Stimulated activated CD8-positive, alpha-beta memory T cell treated with anti-CD3 and anti-CD28 coated beads, Interleukin-15, amount 100 ng/mL, for 24 hours (primary cell): ENCODE data around the gene CCR6.

Experiments
- DNase-seq: peaks from one replicate; pipeline ENCODE4 v3.0.0-alpha.2; 2020; ENCODE audit warnings: low read depth

CCR6 gene

DNA sequence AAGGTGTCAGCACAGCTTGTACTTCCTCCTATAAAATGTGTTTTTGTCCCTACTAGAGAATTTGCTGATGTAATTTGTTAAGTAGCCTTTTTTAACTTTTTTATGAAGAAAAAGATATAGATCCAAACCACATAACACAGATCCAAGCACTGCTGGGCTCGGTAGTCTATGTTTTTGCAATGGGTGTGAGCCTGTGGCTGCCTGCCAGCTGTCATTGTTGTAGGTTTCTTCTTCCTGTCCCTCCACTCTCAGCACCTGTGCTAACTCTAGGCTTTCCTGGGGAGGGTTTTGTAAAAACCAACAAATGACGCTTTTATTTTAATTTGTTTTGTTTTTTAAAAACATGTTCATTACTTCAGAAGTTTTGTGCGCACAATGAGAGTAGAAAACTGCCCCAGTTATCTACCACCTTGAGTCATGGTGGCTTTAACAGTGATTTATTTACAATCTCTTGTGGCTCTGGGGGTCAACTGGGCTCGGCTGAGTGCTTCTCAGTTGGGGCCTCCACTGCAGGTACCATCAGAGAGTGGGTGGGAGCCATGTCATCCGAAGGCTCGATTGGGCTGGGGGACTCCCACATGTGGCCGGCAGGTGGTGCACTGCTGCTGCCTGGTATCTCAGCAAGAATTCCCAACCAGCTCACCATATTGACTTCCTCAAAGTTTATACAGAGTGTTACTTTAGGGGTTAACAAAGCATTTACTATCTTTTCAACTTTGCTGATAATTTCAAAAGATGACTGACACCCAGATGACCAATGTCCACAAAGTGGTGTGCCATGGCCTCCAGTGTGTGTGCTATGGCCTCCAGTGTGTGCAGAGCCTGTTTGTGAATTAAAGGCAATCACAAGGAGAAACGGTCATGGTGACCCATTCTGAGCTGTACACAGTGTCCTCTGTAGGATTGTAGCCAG, 3.0 kb upstream of the CCR6 start:
- no peak for DNase-seq

DNA sequence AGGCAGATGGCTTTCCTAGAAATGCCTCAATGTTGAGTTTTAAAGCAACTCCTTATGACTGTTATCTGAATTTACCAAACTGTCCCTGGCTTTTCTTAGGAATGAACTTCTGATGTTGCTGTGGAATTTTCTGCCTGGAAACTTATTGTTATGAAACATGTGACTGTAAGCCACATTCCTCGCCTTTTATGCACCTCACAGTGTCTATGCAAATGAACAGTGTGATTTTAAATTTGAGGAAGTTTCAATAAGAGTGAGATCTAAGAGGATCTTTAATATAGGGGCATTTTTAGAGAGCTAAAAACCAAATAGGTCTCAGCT, 2.4 kb upstream of the CCR6 start:
- no peak for DNase-seq

DNA sequence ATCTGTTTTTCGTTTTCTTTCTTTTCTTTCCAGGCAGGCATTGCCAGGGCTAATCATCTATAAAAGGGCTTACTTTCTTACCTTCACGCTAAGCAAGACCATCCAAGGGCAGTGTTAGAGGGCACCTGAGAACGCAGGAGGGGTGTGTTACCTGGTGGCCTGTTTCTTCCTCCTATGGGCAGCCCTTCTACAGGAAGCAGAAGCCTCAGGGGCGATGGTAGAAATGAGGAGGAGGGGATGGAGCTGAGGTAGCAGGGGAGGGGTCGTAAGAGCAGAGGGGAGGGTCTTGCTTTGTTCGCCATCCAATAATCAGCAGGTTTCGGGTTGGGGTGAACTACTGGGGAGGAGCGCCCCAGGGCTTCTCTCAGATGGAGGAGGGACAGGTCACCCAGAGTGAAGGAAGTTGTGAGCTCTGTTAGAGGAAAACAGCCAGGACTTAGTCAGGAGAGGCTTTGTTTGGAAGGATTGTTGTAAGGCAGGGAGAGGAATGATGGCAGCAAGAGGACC, 1.5 kb upstream of the CCR6 start:
- DNase-seq: no peak

DNA sequence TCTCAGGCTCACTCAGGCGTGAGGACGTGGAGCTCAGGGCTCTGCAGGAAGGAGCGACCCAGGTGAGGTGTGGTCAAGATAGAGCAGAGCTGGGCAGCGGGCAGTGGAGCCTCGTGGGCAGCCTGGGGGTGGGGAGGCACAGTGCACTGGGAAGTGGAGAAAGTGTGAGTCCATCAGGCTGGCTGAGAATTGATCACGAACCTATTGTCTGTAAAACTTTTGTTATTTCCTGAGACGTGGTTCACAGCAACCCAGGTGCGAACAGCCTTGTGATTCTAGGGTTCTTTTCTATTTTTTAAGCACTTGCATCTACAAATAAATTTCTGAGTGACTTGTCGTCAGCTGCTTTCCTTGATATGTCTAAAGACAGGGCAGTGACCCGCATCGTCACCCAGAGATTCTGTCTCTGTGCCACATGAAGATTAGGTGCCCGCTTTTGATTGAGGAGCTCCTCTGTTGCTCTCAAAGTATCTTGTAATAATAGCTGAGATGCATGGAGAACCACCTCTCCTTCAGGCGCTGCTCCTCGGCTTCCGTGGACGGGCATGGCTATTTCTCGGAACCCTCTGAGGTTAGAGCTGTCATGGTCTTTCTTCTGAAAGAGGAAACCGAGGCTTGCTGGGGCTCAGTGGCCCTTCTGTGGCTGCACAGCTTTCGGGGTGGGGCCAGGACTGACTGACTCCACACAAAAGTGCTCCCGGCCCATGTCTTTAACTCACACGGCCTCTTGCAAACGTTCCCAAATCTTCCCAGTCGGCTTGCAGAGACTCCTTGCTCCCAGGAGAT, 662 bp upstream of the CCR6 start:
- DNase-seq: no peak

DNA sequence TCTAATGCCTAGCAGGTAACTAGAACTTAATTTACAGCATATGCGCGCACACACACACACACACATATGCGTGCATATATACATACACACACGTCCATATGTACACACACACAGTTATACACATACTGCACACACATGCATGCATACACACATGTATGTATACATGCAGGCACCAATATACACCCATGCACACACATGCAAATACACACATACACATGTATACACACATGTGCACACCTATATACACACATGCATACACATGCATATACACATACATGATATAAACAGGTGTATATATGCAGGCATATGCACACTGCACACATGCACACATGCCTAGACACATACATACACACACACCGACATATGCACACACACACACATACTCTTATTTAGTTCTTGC, 1.9 kb downstream of the CCR6 start:
- no peak for DNase-seq

DNA sequence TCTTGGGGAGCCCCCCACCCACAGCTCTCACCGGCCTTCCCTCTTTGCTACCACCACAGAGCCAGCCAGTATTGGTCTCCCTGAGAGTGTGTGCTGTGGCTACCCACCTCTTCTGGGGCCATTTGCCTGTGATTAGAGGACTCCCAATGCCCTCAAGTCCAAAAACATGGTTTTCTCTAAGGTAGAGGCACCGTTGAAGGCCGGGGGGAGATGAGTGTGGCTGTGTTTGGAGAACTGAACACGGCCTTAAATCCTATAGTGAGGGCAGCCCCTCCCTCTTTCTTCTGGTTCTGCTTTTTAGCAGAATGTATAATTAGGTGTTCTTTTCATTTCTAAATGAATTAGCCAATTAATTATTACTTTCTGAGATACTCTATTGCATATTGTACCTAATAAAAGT, 2.5 kb downstream of the CCR6 start:
- no peak for DNase-seq

DNA sequence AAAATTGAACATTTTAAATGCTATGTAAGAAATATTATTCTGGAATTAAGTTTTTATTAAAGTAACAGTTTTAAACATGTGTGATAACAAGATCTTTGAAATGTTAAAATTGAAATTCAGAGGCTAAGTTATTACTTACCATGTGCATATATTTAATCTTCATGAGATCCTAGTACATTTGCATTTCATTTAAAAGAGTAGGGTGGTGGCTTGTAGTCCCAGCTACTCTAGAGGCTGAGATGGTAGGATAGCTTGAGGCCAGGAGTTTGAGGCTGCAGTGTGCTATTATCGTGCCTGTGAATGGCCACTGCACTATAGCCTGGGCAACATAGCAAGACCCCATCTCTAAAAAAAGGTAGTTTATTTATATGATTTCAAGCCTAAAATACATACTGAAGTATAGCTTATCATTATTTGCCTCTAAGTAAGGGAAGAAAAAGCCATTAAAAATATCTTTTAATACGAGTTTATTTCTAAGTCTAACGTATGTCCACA, 3.0 kb downstream of the CCR6 start:
- DNase-seq: no peak

DNA sequence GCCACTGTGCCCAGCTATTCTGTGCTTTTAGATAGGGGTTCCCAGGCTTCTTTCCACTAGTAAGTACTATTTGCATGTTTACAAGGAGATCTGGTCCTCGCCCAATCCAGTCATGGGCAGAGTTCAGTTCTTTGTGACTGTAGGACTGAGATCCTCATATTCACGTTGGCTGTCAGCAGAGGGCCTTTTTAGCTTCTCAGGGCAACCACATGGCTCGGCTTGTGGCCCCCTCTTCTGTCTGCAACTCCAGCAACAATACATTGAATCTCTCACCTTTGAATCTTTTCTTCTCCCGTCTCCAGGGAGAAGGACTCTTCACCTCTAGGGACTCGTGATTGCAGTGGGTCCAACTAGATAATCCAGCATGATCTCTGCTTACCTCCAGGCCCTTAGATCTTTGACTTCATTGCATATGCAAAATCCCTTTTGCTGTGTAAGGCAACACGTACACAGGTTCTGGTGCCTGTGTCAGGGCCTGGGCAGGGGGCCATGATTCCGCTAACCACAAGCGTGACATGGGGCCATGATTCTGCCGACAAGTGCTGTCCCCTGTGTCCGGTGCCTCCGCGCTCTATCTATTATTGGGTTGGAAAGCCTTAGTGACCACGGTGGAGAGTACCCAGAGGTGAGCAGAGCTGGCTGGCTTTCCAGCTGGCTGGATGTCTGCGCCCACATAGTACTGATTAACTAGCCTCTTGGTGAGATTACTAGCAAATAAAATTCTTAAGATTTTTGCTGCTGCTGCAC, 5.1 kb downstream of the CCR6 start:
- no peak for DNase-seq

DNA sequence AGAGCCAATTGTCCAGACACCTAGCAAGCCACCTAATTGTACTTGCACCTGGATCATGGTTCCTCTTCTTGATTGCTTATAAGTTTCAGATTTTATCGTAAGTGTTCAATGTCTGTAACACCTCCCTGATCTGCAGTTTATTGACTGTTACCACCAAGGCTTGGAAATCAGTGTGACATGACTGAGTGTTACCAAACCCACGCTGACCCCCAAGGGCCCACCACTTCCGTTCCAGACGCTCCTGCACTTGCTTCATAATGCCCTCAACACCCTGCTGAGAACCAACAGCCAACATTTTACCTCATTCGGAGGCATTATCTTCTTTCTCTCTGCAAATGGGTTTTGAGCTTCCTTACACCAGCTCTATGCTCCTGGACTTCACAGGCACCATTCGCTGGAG, 6.3 kb downstream of the CCR6 start:
- no peak for DNase-seq

DNA sequence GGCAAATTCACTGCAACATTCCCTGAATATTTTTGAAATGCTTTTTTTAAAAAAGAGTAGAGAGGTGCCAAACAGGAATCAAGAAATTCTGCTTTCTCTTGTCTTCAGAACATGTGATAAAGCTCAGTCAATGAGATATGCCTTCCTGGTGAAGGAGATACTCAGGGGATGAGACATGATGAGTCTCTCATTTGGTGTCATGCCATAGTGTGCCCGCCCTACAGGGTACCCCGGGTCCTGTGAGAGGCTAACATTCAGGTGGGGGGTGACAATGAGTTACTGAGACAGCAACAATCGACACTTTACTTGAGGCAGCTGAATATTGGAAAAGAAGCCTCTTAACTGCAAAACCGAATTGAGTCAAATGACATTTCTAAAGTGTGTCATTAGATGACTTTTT, 6.7 kb downstream of the CCR6 start:
- no peak for DNase-seq

DNA sequence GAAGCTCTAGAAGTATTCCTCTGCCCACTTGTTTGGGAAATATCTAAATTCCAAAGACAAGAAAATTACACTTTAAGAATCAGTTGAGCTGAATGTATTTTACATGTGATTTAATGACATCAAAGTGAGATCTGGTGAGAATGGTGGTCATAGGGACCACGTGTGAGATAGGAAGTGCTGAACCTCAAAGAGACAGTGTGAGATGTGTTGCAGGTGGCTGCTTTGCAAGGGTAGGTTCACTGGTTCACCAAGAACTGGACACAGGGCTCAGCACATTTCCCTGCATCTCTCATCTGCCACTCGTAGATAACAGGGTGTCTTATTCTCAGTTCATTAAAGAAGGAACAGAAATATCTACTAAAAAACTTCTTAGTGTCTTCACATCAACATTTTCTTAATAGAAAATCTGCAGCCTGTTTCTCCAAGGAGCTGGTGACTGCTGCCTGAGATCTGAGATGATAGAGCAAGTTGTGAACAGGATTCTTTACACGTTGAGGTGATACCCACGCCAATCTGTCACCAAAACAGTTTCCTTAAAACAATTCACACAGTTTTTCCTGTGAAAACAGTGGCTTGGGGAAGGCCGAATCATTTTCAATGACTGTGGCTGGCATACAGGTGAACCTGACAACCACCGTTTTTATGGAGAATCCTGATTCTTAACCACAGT, 7.2 kb downstream of the CCR6 start:
- no peak for DNase-seq

DNA sequence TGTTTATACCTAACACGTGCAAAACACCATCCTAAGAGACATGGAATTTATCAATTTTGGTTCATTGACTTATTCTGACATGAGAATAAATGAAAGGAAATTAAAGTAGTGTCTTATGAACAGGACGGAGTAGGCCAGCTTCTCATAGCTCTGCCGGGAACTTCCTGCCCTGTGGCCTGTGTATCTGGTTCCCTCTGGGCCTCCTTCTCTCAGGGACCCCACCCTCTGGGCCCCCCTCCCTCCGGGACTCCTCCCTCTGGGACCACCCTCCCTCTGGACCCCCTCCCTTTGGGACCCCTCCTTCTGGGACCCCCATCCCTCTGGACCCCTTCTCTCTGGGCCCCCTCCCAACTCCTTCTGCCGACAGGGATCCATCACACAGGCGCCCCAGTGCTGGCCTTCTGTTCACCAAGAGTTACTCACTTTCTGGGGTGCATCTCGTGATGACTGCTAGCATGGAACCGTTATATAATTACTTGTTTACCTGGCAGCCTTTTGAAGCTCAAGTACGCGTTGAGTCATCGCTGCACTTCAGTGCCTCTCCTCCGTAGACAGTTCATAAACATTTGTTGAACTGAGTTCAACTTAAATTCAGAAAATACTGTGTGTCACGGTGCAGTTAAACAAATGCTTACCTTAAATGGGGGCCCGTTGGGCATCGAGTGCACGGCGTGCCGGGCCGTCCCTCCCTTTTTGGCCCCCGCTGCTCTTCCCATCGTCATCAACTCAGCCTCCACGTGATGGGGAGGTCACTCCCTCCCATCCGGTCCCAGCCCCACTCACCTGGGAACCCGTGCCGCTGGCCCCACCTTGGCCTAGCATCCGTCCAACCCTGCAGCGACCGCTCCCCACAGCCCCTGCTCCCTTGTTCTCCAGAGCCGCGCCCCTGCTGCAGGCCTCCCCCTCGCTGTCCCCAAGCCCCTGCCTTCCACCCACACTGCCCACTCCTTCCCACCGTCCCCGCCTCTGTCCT, 8.1 kb downstream of the CCR6 start:
- DNase-seq: no peak

DNA sequence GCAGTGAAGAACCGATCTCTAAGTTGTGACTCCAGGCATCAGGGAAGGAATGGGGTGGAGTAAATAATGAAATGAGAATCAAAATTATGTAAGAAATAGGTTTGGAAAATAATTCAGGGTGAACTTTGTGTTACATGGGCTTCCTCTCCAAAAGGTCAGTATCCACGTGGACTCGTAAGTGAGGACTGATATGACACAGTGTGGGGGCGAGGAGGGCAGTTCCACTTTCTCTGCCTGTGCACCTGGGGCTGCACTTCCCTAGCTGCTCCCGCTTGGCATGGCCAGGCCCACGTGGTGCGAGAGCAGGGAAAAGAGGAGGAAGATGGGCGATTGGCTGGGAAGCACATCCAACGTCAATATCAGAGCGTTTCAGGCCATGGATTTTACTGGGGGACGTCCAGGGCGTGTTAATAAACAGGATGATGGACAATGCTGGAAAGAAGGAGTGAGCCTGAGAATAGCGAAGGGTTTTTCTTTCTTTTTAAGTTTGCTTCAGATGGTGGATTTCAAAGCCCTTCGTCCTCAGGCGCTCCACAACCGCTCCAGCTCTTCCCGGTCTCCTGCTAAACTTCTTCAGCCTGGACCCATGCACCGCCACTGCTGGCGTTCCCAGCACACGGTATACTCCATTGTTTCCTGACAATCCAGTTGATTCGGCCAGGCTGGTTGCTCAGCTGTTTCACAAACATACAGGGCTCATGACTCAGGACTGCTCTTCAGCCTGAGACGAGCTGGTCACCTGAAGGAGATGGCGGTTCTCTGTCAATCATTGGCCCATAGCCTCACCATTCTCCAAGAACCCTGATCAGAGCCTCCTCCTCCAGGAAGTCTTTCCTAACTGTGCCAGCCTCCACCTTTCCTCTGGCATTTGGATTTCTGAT, 11.8 kb downstream of the CCR6 start:
- no peak for DNase-seq

DNA sequence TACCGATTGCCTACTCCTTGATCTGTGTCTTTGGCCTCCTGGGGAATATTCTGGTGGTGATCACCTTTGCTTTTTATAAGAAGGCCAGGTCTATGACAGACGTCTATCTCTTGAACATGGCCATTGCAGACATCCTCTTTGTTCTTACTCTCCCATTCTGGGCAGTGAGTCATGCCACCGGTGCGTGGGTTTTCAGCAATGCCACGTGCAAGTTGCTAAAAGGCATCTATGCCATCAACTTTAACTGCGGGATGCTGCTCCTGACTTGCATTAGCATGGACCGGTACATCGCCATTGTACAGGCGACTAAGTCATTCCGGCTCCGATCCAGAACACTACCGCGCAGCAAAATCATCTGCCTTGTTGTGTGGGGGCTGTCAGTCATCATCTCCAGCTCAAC, 13.5 kb downstream of the CCR6 start:
- no peak for DNase-seq

DNA sequence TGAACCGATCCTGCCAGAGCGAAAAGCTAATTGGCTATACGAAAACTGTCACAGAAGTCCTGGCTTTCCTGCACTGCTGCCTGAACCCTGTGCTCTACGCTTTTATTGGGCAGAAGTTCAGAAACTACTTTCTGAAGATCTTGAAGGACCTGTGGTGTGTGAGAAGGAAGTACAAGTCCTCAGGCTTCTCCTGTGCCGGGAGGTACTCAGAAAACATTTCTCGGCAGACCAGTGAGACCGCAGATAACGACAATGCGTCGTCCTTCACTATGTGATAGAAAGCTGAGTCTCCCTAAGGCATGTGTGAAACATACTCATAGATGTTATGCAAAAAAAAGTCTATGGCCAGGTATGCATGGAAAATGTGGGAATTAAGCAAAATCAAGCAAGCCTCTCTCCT, 14.2 kb downstream of the CCR6 start:
- no peak for DNase-seq

DNA sequence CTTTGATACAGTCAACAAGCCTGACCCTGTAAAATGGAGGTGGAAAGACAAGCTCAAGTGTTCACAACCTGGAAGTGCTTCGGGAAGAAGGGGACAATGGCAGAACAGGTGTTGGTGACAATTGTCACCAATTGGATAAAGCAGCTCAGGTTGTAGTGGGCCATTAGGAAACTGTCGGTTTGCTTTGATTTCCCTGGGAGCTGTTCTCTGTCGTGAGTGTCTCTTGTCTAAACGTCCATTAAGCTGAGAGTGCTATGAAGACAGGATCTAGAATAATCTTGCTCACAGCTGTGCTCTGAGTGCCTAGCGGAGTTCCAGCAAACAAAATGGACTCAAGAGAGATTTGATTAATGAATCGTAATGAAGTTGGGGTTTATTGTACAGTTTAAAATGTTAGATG, 15.0 kb downstream of the CCR6 start:
- no peak for DNase-seq

DNA sequence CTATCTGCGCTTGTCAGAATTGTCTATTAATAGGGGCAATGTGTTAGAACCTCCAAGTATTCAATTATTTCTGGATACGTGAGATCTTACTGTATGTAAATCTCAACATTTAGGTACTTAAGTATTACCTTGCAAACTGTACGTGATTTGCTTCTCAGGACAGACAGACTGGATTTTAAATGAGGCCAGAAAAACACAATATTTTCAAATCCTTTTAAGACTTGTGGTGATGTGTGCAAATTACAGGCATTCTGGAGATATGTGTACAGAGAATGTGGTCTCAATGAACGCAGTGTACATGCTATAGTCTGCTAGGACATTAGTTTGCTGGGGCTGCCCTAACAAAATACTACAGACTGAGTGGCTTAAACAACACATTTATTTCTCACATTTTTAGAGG, 16.9 kb downstream of the CCR6 start:
- no peak for DNase-seq

DNA sequence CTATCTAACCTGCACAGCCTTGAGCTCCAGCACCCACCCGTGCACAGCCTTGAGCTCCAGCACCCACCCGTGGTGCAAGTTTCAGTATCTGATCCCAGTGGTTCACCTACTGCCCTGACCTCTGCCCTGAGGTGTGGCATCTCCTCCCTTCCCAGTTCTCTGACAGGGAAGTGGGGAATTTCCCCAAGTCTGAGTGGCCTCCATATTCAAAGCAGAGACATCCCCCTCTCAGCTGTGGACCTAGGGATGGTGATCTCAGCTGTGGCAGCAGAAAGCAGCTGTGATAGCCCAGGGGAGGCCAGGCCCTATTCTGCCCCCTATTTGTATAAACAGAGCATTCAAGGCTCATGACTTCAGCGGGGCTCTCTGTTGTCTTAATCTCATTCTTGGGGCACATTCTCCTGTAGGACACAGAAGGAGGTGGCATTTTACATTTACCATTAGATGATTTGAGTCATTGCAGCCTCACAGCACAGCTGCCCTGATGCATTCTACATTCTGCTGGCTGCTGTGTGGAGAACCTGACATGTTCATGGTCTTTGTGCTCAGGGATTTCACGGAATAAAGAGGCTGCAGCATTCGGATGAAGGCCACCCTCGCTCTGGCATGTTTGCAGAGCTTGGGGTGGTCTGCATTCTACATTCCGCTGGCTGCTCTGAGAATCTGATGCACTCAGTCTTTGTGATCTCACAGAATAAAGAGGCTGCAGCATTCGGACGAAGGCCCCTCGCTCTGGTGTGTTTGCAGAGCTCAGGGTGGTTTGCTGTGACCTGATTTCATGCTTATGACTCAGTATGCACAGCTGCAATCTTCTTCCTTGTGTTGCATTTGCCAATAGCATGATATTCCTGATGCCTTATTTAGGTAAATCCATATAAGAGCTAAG, 17.9 kb downstream of the CCR6 start:
- DNase-seq: no peak
